ENCODE results near the gene RIPOR2. TPM values are rescaled to one million over a fixed set of nuclear protein-coding genes. Genes with fewer than 3 reads are reported as not detected.

The RIPOR2 gene
- total and polyA plus RNA-seq, 8 donors, result 3.9 to 56.8 (median 6.0) TPM

DNA sequence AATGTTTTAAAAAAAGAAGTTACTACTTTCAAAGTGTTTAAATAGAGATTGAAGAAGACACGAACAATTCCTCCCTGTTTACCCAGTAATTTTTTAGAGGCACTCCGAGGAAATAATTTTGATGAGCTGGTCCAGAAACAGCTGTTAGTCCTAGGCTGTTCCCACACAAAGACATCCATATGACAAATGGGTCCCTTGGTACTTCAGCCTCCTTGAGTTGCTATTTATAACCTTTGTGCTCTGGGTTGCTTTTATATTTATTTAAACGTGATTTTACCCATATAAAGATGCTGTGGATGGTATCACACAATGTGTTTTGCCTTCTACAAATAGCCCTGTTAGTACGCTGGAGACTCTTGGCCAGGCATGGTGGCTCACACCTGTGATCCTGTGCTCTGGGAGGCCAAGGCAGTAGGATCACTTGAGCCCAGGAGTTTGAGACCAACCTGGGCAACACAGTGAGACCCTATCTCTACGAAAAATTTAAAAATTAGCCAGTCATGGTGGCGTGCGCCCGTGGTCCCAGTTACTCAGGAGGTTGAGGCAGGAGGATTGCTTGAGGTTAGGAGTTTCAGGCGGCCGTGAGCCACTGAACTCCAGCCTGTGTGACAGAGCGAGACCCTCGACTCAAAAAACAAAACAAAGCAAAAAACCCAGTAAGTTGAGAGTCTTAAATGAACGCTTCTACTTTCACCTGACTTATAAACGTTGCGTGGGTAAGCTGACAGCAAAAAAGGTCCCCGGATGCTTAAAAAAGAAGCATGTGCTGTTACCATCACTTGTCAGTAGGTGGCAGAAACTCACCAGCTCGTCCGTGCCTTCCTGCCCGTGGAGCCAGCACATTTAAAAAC lies 80.1 kb downstream of the RIPOR2 start:
- Histone ChIP-seq H3K4me3 (no peak overlapping the region), H3K36me3 (peaks cover 0 to 86% of the 10 kb centered on the region in 2 donors), H3K4me1 (peaks cover 5 to 47% of the 10 kb centered on the region in 2 donors), H3K27ac (peak overlapping the region in 1 of 2 donors; percentile 92), H3K27me3 (no peaks in the 10 kb centered on the region), H3K9me3 (no peaks in the 10 kb centered on the region)
- DNase-seq, result peak in 2 of 4 donors; percentile 58 to 78
- TF ChIP-seq, protein P1, sequence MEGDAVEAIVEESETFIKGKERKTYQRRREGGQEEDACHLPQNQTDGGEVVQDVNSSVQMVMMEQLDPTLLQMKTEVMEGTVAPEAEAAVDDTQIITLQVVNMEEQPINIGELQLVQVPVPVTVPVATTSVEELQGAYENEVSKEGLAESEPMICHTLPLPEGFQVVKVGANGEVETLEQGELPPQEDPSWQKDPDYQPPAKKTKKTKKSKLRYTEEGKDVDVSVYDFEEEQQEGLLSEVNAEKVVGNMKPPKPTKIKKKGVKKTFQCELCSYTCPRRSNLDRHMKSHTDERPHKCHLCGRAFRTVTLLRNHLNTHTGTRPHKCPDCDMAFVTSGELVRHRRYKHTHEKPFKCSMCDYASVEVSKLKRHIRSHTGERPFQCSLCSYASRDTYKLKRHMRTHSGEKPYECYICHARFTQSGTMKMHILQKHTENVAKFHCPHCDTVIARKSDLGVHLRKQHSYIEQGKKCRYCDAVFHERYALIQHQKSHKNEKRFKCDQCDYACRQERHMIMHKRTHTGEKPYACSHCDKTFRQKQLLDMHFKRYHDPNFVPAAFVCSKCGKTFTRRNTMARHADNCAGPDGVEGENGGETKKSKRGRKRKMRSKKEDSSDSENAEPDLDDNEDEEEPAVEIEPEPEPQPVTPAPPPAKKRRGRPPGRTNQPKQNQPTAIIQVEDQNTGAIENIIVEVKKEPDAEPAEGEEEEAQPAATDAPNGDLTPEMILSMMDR (IDR thresholded peaks at IDR 0.05), result peak; percentile 75 to 82
- intact Hi-C loops (cut with DNase I), result loop anchor here in 1 of 2 donors (5.0 to 10.0 kb wide), 2 partner anchors 159 to 212 kb away; no protein-coding TSS in a partner anchor
- ATAC-seq, result peak; percentile 88

DNA sequence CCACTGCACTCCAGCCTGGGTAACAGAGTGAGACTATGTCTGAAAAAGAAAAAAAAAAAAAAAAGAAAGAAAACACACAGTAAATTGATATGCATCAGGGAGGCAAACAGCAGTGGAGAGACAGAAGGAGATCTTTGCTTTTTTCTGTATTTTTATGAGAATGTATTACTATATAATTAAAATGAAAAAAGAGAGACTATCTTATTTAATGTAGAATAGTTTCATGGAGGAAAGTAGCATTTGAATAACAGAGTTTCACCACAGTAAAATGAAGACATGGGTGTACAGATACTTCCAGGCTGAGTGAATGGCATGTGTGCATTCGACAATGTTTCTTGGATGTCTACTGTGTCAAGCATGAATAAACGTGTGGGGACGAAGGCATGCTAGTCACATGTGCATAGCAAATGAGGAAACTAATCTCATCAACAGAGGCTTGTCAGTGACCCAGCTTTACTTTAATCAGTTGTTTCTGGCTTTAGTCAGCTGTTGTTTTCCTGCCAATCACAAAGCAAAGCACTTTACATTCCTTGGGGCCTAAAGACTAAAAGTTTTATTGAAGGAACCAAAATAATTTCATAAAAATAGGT lies 81.6 kb downstream of the RIPOR2 start:
- H3K36me3 ChIP-seq, result peaks cover 0 to 86% of the 10 kb centered on the region in 2 donors
- TF ChIP-seq, protein P1 (IDR thresholded peaks at IDR 0.05), result no peak
- H3K4me1 ChIP-seq, result peaks cover 5 to 37% of the 10 kb centered on the region in 2 donors
- intact Hi-C loops (cut with DNase I), result loop anchor here in 1 of 2 donors (10.0 kb wide), 1 partner anchor 161 kb away; no protein-coding TSS in a partner anchor
- H3K27me3 ChIP-seq, result no peaks in the 10 kb centered on the region
- H3K27ac ChIP-seq, result no peak overlapping the region
- DNase-seq (no peak), ATAC-seq (no peak)
- H3K4me3 ChIP-seq, result no peak overlapping the region
- H3K9me3 ChIP-seq, result no peaks in the 10 kb centered on the region

DNA sequence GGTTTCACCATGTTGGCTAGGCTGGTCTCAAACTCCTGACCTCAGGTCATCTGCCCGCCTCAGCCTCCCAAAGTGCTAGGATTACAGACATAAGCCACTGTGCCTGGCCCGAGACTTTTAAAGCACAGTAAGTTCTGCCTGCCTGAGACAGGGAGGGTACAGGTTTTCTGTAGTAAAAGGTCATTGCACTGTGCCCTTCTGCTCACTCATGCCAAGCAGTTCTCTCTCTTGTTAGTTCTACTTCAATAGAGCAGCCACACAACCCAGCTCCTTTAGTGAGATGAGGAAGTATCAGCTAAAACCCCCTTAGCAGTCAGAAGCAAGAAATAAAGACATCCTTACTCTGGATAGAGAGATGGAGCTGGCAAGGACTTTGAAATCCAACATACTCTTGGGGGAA lies 84.7 kb downstream of the RIPOR2 start:
- DNase-seq (no peak), ATAC-seq (no peak)
- TF ChIP-seq, protein P1 (IDR thresholded peaks at IDR 0.05), result no peak
- Histone ChIP-seq H3K27me3 (no peaks in the 10 kb centered on the region), H3K9me3 (no peaks in the 10 kb centered on the region), H3K4me3 (no peak overlapping the region), H3K27ac (no peak overlapping the region), H3K36me3 (peaks cover 0 to 98% of the 10 kb centered on the region in 2 donors), H3K4me1 (peaks cover 0 to 6% of the 10 kb centered on the region in 2 donors)
- intact Hi-C loops (cut with DNase I), result loop anchor here in 1 of 2 donors (10.0 kb wide), 1 partner anchor 164 kb away; no protein-coding TSS in a partner anchor

DNA sequence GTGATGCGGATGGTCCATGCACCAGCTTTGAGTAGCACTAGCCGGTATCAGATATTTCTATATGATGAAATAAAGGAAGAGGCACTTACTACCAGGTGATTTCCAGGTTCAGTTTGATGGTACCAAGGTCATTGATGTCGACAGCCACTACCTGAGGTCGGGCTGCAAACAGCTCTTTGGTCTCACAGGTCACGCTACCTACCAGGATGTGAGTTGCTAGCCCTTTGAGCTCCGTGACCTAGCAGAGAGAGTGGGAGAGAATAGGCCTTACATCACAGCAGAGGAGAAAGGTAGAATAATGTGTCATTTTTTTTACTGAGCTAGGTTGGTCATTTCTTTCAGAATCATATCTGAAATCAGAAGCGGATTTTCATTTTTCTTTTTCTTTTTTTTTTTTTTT lies 86.0 kb downstream of the RIPOR2 start:
- no peak for ATAC-seq
- H3K27me3 ChIP-seq, result no peaks in the 10 kb centered on the region
- no peak overlapping the region for H3K27ac ChIP-seq
- intact Hi-C loops (cut with DNase I), result loop anchor here in 1 of 2 donors (10.0 kb wide), 1 partner anchor 165 kb away; no protein-coding TSS in a partner anchor
- no peaks in the 10 kb centered on the region for H3K9me3 ChIP-seq
- no peak for DNase-seq
- H3K4me1 ChIP-seq, result no peaks in the 10 kb centered on the region
- H3K36me3 ChIP-seq, result peaks cover 0 to 100% of the 10 kb centered on the region in 2 donors
- no peak overlapping the region for H3K4me3 ChIP-seq
- TF ChIP-seq, protein P1 (IDR thresholded peaks at IDR 0.05), result no peak

DNA sequence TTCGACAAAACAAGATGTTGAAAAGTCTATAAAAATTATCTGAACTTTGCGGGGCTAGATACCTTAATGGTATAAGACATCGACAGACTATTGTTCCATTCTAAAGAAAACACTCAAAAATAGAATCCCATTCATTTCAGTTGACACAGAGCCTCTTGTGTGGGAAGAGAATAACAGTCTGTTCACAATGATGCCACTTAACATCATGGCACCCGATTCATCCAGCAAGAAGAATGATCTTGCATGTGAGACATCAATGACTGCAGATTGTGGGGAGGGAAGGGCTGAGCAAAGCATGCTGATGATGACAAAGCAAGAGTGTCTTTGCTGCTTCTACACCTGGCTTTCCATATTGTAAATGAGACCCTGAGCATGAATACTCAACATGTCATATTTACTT lies 87.3 kb downstream of the RIPOR2 start:
- Histone ChIP-seq H3K27ac (no peak overlapping the region), H3K4me3 (no peak overlapping the region), H3K9me3 (no peaks in the 10 kb centered on the region), H3K27me3 (no peaks in the 10 kb centered on the region), H3K36me3 (peaks cover 0 to 97% of the 10 kb centered on the region in 2 donors), H3K4me1 (no peaks in the 10 kb centered on the region)
- intact Hi-C loops (cut with DNase I), result no loop called here
- no peak for DNase-seq
- TF ChIP-seq, protein P1 (IDR thresholded peaks at IDR 0.05), result no peak
- no peak for ATAC-seq

Measured in left lung (tissue), 10 donors.